Calu3 (cell line): Measurements from ENCODE around the gene TMEM37. TPM values are rescaled to one million over a fixed set of nuclear protein-coding genes. Genes with fewer than 3 reads are reported as not detected.

Experiments
- Bru-seq: library from RNA; stranded (reverse); fragments of 400-500 nt; gene quantifications from one replicate; lab custom pipeline; 2021; lab: Mats Ljungman, UMichigan
- BruChase-seq, 2 experiments: library from RNA; stranded (reverse); fragments of 400-500 nt; gene quantifications; one replicate each; lab custom pipeline; 2021; lab: Mats Ljungman, UMichigan
- BruUV-seq: library from RNA; stranded (reverse); fragments of 400-500 nt; replicated peaks from 2 replicates; lab custom pipeline; 2021; lab: Mats Ljungman, UMichigan
- CTCF ChIA-PET: fragments of 300-600 bp; sonication (Branson Sonifier 250); formaldehyde crosslinking; loops from one replicate; lab custom pipeline; 2022; ENCODE audit warnings: antibody characterized with exemption; lab: Charles Lee
- DNase-seq: peaks from one replicate; pipeline ENCODE4 v3.0.0; 2022
- H3K27ac Mint-ChIP-seq: one replicate; pipeline ENCODE4 v1.8.0; 2022; ENCODE audit warnings: mixed read lengths; ENCODE audit not compliant: unreplicated experiment
- H3K27me3 Mint-ChIP-seq: one replicate; pipeline ENCODE4 v1.8.0; 2022; ENCODE audit warnings: mixed read lengths; ENCODE audit not compliant: unreplicated experiment
- H3K36me3 Mint-ChIP-seq: one replicate; pipeline ENCODE4 v1.8.0; 2022; ENCODE audit warnings: mild to moderate bottlenecking, moderate library complexity, mixed read lengths; ENCODE audit not compliant: insufficient read depth, unreplicated experiment
- H3K4me1 Mint-ChIP-seq: one replicate; pipeline ENCODE4 v1.8.0; 2022; ENCODE audit warnings: mild to moderate bottlenecking, low read depth, mixed read lengths; ENCODE audit not compliant: unreplicated experiment
- H3K4me3 Mint-ChIP-seq: one replicate; pipeline ENCODE4 v1.8.0; 2022; ENCODE audit warnings: mild to moderate bottlenecking, low read depth, moderate library complexity, mixed read lengths; ENCODE audit not compliant: unreplicated experiment
- H3K9me3 Mint-ChIP-seq: one replicate; pipeline ENCODE4 v1.8.0; 2022; ENCODE audit warnings: low read depth, mixed read lengths; ENCODE audit not compliant: unreplicated experiment
- intact Hi-C: fragments of 100-400 bp; cut with micrococcal nuclease; formaldehyde crosslinking; loops from one replicate; pipeline ENCODE4 v1.10.0; 2022; ENCODE audit not compliant: unreplicated experiment
- long read RNA-seq: library from polyadenylated mRNA; stranded (forward); transcript quantifications from one replicate; pipeline ENCODE4 v2.0.0, GENCODE V29; 2022
- total RNA-seq: library from RNA; stranded (reverse); gene quantifications from 2 replicates; pipeline ENCODE4 v1.2.3, GENCODE V29; 2022
- TF ChIP-seq, protein P1 (sequence below): fragments of 200-600 bp; IDR thresholded peaks from one replicate; pipeline ENCODE4 v1.8.0; 2022; ENCODE audit warnings: antibody characterized with exemption; ENCODE audit not compliant: unreplicated experiment

Gene TMEM37, protein sequence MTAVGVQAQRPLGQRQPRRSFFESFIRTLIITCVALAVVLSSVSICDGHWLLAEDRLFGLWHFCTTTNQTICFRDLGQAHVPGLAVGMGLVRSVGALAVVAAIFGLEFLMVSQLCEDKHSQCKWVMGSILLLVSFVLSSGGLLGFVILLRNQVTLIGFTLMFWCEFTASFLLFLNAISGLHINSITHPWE
- total RNA-seq (0.61 and 0.76 TPM in 2 replicates), Bru-seq, nascent RNA (percentile 23 among the genes with signal in this experiment), BruChase-seq, experiment 1, labeled RNA remaining after a 6-hour chase (percentile 16 among the genes with signal in this experiment), BruChase-seq, experiment 2, labeled RNA remaining after a 2-hour chase (percentile 26 among the genes with signal in this experiment)
- long read RNA-seq, partial matches to known transcripts = 0 of 1 reads
- long read RNA-seq, other reads (novel, unspliced or antisense) = 0 of 1 reads

DNA sequence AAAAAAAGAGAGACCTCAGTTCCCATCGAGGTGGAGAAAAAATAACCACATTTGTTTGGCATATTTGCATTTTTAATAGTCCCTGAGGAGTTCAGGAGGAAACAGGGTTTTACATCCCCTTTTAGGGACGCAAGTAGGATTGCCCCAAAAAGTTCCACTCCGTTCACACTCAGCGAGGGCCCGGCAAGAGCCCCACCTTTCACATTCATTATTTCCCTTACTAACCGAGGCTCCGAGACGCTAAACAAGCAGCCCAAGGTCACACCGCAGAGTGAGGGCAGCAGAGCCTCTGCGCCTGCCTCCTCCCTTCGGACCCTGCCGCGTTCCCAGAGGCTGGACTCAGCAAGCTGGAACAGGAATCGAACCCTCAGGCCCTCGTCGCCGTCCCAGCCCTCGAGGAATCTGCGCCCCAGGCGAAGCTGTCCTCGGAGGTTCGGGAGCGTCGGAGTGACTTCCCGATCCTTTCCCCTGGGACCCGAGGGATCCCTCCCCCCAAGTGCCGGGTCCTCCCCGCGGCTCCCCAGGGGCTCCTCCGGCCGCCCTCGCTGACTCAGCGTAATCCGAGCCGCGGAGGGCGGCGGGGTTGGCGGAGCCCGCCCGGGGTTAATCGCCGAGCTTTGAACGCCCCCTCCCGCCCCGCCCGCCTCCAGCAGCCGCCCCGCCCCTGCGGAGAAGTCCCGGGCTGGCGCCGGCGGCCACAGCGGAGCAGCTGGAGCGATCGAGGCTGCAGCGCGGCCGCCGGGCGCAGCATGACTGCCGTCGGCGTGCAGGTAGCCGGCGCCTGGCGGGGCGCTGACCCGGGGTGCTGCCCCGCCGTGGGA lies at the start of gene TMEM37:
TSS of gene TMEM37 (plus strand) at position 700 of the 821 bp plus-strand sequence. CDS start at position 750, 50 bp downstream.
- CTCF ChIA-PET = interaction anchor here (0.7 to 1.1 kb wide), 2 partner anchors 11 to 45 kb away, joined by 3 to 7 read pairs; no protein-coding TSS in a partner anchor
- no TSS peak for BruUV-seq
- Mint-ChIP-seq H3K36me3 (peaks cover 4% of the 10 kb centered on the region), H3K9me3 (no peaks in the 10 kb centered on the region), H3K4me3 (peak within 1 kb of the TSS; percentile 53), H3K27ac (no peak within 1 kb of the TSS), H3K27me3 (peaks cover 21% of the 10 kb centered on the region), H3K4me1 (peaks cover 66% of the 10 kb centered on the region)
- TF ChIP-seq, protein P1, sequence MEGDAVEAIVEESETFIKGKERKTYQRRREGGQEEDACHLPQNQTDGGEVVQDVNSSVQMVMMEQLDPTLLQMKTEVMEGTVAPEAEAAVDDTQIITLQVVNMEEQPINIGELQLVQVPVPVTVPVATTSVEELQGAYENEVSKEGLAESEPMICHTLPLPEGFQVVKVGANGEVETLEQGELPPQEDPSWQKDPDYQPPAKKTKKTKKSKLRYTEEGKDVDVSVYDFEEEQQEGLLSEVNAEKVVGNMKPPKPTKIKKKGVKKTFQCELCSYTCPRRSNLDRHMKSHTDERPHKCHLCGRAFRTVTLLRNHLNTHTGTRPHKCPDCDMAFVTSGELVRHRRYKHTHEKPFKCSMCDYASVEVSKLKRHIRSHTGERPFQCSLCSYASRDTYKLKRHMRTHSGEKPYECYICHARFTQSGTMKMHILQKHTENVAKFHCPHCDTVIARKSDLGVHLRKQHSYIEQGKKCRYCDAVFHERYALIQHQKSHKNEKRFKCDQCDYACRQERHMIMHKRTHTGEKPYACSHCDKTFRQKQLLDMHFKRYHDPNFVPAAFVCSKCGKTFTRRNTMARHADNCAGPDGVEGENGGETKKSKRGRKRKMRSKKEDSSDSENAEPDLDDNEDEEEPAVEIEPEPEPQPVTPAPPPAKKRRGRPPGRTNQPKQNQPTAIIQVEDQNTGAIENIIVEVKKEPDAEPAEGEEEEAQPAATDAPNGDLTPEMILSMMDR = no peak
- intact Hi-C loops = no loop called here
- peak; percentile 68 for DNase-seq

DNA sequence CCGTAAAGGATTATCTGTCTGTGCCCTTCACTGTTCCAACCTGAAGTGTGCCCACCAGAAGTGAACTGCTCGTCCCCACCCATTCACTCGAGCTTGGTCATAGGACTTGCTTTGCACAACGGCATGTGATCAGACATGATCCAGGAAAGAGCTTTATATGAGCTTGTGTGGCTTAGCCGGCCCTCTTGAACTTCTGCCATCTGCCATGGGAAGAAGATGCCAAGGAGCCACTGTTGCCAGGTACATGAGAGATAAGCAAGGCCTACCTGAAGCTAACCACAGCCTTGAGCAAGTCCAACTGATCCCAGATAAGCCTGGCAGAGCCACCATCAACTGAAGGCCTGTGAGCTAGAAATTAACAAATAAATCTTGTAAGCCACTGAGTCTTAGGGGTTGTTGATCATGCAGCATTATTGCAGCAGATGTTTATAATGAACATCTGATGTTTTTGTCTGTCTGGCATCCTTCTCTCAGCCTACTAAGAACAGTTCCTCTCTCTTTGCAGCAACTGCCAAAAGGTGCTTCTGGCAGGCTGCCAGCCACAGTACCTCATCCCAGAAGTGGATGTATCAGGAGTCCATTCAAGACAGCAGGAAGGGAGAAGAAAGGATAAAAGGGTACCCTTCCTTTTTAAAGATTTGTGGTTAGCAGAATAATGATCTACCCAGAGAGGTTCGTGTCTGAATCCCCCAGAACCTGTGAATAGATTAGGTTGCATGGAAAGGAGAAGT lies 48.1 kb upstream of the TMEM37 start:
- BruUV-seq = no TSS peak

DNA sequence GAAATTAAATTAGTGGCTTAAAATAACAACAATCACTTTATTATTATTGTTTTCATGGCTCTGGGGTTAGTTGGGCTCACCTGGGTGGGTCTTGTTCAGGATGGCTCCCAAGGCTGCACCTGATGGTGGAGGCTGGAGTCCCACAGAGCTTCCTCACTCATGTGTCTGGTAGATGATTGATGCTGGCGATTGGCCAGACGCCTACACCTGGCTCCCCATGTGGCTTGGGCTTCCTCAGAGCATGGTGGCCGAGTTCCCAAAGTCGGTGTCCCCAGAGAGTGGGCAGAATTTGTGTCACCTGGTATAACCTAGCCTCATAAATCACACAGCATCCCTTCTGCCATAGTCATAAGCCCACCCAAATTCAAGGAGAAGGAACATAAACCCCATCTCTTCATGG lies 46.7 kb upstream of the TMEM37 start:
- Mint-ChIP-seq H3K36me3 (no peaks in the 10 kb centered on the region), H3K27ac (no peak overlapping the region), H3K4me3 (no peak overlapping the region), H3K27me3 (no peaks in the 10 kb centered on the region), H3K9me3 (peaks cover 2% of the 10 kb centered on the region), H3K4me1 (peaks cover 30% of the 10 kb centered on the region)
- no peak for DNase-seq
- CTCF ChIA-PET = no interaction called here
- BruUV-seq = no TSS peak
- intact Hi-C loops = no loop called here
- TF ChIP-seq, protein P1 = no peak

More for the DNA sequence above, 48.1 kb upstream of the TMEM37 start:
- H3K4me1 Mint-ChIP-seq = peaks cover 16% of the 10 kb centered on the region
- TF ChIP-seq, protein P1 = no peak
- intact Hi-C loops = no loop called here
- H3K9me3 Mint-ChIP-seq = peaks cover 2% of the 10 kb centered on the region
- no peaks in the 10 kb centered on the region for H3K27me3 Mint-ChIP-seq
- no peak for DNase-seq
- H3K27ac Mint-ChIP-seq = no peak overlapping the region
- no peaks in the 10 kb centered on the region for H3K36me3 Mint-ChIP-seq
- CTCF ChIA-PET = interaction anchor here (0.7 kb wide), 1 partner anchor 17 kb away, joined by 3 read pairs; the partner anchor contains the start of gene C2orf76
- no peak overlapping the region for H3K4me3 Mint-ChIP-seq

DNA sequence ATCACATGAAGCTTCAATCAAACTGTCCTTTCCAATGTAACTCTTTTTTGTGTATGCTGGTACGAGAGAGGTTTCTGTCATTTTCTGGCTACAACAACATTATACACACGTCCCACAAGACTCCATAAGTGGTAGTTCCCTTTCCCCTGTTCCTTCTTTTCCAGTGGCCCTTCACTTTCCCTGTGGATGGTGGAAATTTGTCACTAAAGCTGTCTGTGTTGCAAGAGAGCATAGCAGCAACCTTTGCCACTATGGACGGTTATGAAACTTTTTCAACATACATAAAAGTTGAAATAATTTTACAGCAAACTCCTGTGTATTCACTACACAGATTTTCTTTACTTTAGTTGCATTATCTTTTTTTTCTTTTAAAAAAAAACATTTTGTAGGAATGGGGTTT lies 46.2 kb upstream of the TMEM37 start:
- H3K4me1 Mint-ChIP-seq = peaks cover 30% of the 10 kb centered on the region
- no peak overlapping the region for H3K27ac Mint-ChIP-seq
- H3K27me3 Mint-ChIP-seq = no peaks in the 10 kb centered on the region
- no peak overlapping the region for H3K4me3 Mint-ChIP-seq
- TF ChIP-seq, protein P1 = no peak
- no peak for DNase-seq
- no peaks in the 10 kb centered on the region for H3K36me3 Mint-ChIP-seq
- no TSS peak for BruUV-seq
- H3K9me3 Mint-ChIP-seq = peaks cover 2% of the 10 kb centered on the region
- CTCF ChIA-PET = interaction anchor here (0.5 kb wide), 1 partner anchor 1147 kb away, joined by 4 read pairs; no protein-coding TSS in a partner anchor
- intact Hi-C loops = no loop called here
